KMS-11 (cell line): Measurements from ENCODE around the gene CDA.

Experiments
- H2AFZ ChIP-seq: fragments of 200-600 bp; sonication (generic); 2 replicates; pipeline ENCODE4 v1.6.1; 2016; ENCODE audit warnings: antibody characterized with exemption, mixed run types, low read depth
- H3K27ac ChIP-seq: fragments of 200-600 bp; sonication (generic); 2 replicates; pipeline ENCODE4 v1.6.1; 2016; ENCODE audit warnings: mild to moderate bottlenecking, mixed run types
- H3K27me3 ChIP-seq: fragments of 200-600 bp; sonication (generic); 2 replicates; pipeline ENCODE4 v1.6.1; 2017; ENCODE audit warnings: mild to moderate bottlenecking, low read depth, mixed run types, moderate library complexity; ENCODE audit not compliant: insufficient read depth
- H3K36me3 ChIP-seq: fragments of 200-600 bp; sonication (generic); 2 replicates; pipeline ENCODE4 v1.6.1; 2017; ENCODE audit warnings: mild to moderate bottlenecking, mixed run types; ENCODE audit not compliant: insufficient read depth
- H3K4me1 ChIP-seq: fragments of 200-600 bp; sonication (generic); 2 replicates; pipeline ENCODE4 v1.6.1; 2016; ENCODE audit warnings: mild to moderate bottlenecking, low read depth, mixed run types; ENCODE audit not compliant: poor library complexity, severe bottlenecking
- H3K4me2 ChIP-seq: fragments of 200-600 bp; sonication (generic); 2 replicates; pipeline ENCODE4 v1.7.0; 2016; ENCODE audit warnings: mild to moderate bottlenecking, mixed run types
- H3K4me3 ChIP-seq: fragments of 200-600 bp; sonication (generic); IDR thresholded peaks from 2 replicates; pipeline ENCODE4 v1.6.1; 2017; ENCODE audit warnings: low read depth, low read length, mixed read lengths; ENCODE audit not compliant: insufficient read depth
- H3K79me2 ChIP-seq: fragments of 200-600 bp; sonication (generic); 2 replicates; pipeline ENCODE4 v1.6.1; 2016; ENCODE audit warnings: low read depth, mixed run types; ENCODE audit not compliant: insufficient read depth
- H3K9ac ChIP-seq: fragments of 200-600 bp; sonication (generic); 2 replicates; pipeline ENCODE4 v1.6.1; 2016; ENCODE audit warnings: mild to moderate bottlenecking, mixed run types
- H4K20me1 ChIP-seq: fragments of 200-600 bp; sonication (generic); 2 replicates; pipeline ENCODE4 v1.6.1; 2016; ENCODE audit warnings: mild to moderate bottlenecking, mixed run types; ENCODE audit not compliant: insufficient read depth
- CTCF ChIP-seq: fragments of 200-600 bp; sonication (generic); conservative IDR thresholded peaks from 2 replicates; pipeline ENCODE4 v1.6.1; 2017; ENCODE audit warnings: low read depth, mild to moderate bottlenecking, antibody characterized with exemption, low read length, moderate library complexity, mixed read lengths

The CDA gene

DNA sequence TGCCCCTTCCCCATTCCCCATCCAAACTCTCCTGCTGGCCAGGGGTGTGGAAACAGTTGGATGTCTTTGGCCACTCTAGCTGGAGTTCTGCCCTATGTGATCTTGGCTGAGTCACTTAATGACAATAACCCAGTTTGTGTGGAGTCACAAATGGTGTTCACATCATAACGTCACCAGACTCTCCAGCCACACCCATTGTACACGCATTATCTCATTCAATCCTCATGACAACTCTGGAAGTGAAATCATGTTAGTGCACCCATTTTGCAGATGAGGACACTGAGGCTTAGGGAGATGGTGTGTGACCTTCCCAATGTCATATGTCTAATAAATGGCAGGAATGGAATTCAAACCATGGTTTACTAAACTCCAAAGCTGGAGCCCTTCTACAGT is 1.2 kb upstream of the CDA start:
- H2AFZ ChIP-seq = no peak overlapping the region
- TF ChIP-seq CTCF = no peak
- H3K4me2 ChIP-seq = no peak overlapping the region
- no peak overlapping the region for H3K27ac ChIP-seq
- H4K20me1 ChIP-seq = no peaks in the 10 kb centered on the region
- H3K4me1 ChIP-seq = no peaks in the 10 kb centered on the region
- H3K4me3 ChIP-seq = no peak overlapping the region
- no peaks in the 10 kb centered on the region for H3K36me3 ChIP-seq
- H3K79me2 ChIP-seq = no peaks in the 10 kb centered on the region
- H3K9ac ChIP-seq = no peak overlapping the region
- peaks cover 45% of the 10 kb centered on the region; the same call in 1 of the 2 replicates for H3K27me3 ChIP-seq

DNA sequence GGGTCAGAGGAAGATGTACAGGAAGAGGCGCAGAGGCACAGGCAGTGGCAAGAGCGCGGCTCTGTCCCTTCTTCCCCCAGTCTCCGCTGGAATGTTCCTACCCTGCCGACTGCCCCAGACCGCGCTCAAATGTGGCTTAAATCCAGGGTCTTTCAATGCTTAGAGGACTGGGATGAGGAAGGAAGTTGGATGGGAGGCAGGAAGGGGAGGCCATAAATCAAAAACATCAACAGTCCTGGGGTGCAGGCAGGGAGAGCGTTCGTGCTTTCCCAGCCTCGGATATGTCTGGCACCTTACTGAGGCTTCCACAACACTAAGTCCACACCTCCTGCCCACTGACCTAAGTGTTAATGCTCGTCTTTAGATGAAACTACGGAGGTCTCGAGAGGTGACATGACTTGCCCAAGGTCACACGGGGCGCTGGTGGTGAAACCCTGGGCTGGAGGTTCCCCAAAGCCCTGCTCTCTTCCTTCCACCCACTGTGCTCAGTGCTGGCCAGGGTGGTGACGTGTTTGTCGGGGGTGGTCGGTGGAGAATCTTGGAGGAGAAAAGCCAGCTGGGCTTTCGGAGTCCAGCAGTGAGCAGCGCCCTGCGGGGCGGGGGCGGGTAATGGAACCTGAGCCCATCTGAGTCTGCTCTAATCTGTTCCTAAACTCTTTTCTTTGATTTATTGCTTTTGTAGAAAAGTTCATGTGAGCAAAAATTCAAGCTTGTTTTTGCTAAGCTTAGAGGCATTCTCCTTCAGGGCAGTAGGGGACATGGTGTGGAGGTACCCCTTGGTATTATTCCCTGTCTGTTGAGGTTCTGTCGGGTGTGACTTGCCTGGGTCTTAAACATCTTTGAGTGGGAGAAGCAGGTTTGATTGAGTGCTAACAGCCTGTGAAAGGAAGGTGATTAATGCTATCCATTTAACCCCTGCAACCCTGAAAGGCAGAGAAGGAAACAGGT is 708 bp downstream of the CDA start:
- H3K9ac ChIP-seq = no peak overlapping the region
- H3K4me2 ChIP-seq = no peak overlapping the region

DNA sequence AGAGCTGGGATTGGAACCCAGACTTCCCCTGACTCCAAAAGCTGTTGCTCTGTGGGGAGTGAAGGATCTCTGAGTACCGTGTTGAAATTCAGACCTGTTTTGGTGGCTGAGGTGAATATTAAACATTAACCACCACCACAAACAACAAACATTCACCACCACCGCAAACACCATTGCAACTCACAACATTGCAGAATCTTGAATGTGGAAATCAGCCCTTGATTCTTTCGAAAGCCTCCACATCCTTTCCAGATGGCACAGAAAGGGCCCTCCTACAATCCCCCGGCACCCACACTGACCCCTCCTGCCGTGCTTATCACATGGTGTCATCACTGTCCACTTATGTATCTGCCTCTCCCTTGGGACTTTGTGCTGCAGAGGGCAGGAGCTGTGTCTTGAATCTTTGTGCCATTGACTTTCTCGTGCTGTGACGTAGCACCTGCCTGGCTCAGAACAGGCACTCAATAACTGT is 1.4 kb downstream of the CDA start:
- H3K4me2 ChIP-seq = no peak overlapping the region
- no peaks in the 10 kb centered on the region for H4K20me1 ChIP-seq
- H3K9ac ChIP-seq = no peak overlapping the region
- no peak for TF ChIP-seq CTCF
- H3K4me1 ChIP-seq = no peaks in the 10 kb centered on the region
- H3K36me3 ChIP-seq = no peaks in the 10 kb centered on the region
- H3K4me3 ChIP-seq = no peak overlapping the region
- H3K27me3 ChIP-seq = peaks cover 55% of the 10 kb centered on the region
- no peaks in the 10 kb centered on the region for H3K79me2 ChIP-seq
- H3K27ac ChIP-seq = no peak overlapping the region
- no peak overlapping the region for H2AFZ ChIP-seq

More for the DNA sequence above, 708 bp downstream of the CDA start:
- Histone ChIP-seq H3K36me3 (no peaks in the 10 kb centered on the region), H3K27me3 (peaks cover 49% of the 10 kb centered on the region; the same call in 1 of the 2 replicates), H3K79me2 (no peaks in the 10 kb centered on the region), H3K27ac (no peak overlapping the region), H3K4me3 (no peak overlapping the region), H4K20me1 (no peaks in the 10 kb centered on the region), H3K4me1 (no peaks in the 10 kb centered on the region), H2AFZ (no peak overlapping the region)
- no peak for TF ChIP-seq CTCF

GRCh38 chr1:20593756-20594155 is 4.9 kb downstream of the CDA start:
- Histone ChIP-seq H3K27me3 (peaks cover 60% of the 10 kb centered on the region), H3K79me2 (no peaks in the 10 kb centered on the region), H3K9ac (no peak overlapping the region)

More at GRCh38 chr1:20593756-20594155, 4.9 kb downstream of the CDA start:
- Histone ChIP-seq H3K36me3 (no peaks in the 10 kb centered on the region), H4K20me1 (no peaks in the 10 kb centered on the region), H3K4me2 (no peak overlapping the region), H3K4me3 (no peak overlapping the region), H2AFZ (no peak overlapping the region), H3K27ac (no peak overlapping the region), H3K4me1 (no peaks in the 10 kb centered on the region)
- no peak for TF ChIP-seq CTCF
